Measurements from ENCODE around the gene BARX2.

BARX2 gene

DNA sequence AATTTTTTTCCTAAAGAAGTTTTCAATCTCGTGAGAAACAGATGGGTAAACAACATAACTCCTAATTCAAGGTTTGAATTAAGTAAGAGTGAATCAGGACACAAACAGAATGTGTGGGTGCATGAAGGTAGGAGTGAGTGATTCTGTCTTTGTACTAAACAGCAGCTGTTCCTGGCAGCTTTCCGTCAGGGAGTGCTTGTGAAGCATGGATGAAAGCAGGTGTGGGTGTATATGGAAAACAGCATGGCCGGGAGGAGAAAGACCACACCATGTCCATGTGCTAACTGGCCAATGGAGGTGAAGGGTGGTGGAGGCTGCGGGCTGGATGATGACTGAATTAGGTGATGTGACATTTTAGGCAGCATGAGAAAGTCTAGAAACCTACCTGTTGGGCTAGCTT is 49.6 kb downstream of the BARX2 start:
- H3K4me3 ChIP-seq (replicated peaks; ENCODE audit: low read depth, low read length), result no peak overlapping the region
- TF ChIP-seq, protein P1, sequence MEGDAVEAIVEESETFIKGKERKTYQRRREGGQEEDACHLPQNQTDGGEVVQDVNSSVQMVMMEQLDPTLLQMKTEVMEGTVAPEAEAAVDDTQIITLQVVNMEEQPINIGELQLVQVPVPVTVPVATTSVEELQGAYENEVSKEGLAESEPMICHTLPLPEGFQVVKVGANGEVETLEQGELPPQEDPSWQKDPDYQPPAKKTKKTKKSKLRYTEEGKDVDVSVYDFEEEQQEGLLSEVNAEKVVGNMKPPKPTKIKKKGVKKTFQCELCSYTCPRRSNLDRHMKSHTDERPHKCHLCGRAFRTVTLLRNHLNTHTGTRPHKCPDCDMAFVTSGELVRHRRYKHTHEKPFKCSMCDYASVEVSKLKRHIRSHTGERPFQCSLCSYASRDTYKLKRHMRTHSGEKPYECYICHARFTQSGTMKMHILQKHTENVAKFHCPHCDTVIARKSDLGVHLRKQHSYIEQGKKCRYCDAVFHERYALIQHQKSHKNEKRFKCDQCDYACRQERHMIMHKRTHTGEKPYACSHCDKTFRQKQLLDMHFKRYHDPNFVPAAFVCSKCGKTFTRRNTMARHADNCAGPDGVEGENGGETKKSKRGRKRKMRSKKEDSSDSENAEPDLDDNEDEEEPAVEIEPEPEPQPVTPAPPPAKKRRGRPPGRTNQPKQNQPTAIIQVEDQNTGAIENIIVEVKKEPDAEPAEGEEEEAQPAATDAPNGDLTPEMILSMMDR (IDR thresholded peaks at IDR 0.05; ENCODE audit: low read length, missing control alignments), result no peak
- DNase-seq (ENCODE audit: low read depth), result no peak

DNA sequence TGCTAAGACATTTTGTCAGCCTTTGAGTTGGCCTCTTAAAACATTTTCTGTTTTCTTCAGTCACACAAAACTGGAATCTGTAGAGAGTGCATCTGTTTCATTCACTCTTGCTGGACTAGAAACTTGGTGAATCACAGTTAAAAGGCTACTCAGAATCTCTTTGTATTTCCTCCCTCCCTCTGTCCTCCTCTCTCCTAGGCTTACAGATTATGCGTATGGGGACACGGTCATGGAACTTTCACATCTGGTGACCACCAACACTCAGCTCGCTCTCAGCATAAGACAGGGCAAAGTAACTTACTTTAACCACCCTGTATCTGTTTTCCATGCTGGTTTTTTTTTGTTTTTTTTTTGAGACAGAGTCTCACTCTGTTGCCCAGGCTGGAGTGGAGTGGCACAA is 50.4 kb downstream of the BARX2 start:
- DNase-seq (ENCODE audit: low read depth), result no peak
- no peak overlapping the region for H3K4me3 ChIP-seq (replicated peaks; ENCODE audit: low read depth, low read length)
- TF ChIP-seq, protein P1 (IDR thresholded peaks at IDR 0.05; ENCODE audit: low read length, missing control alignments), result no peak

- DNase-seq (ENCODE audit: low read depth), result no peak
- TF ChIP-seq, protein P1 (IDR thresholded peaks at IDR 0.05; ENCODE audit: low read length, missing control alignments), result no peak
- H3K4me3 ChIP-seq (replicated peaks; ENCODE audit: low read depth, low read length), result no peak overlapping the region
Observed at GRCh38 chr11:129426776-129427175, 51.1 kb downstream of the BARX2 start.

- TF ChIP-seq, protein P1 (IDR thresholded peaks at IDR 0.05; ENCODE audit: low read length, missing control alignments), result no peak
- H3K4me3 ChIP-seq (replicated peaks; ENCODE audit: low read depth, low read length), result no peak overlapping the region
- no peak for DNase-seq (ENCODE audit: low read depth)
Observed at GRCh38 chr11:129427376-129427775, 51.7 kb downstream of the BARX2 start.

- TF ChIP-seq, protein P1 (IDR thresholded peaks at IDR 0.05; ENCODE audit: low read length, missing control alignments), result no peak
- no peak overlapping the region for H3K4me3 ChIP-seq (replicated peaks; ENCODE audit: low read depth, low read length)
- DNase-seq (ENCODE audit: low read depth), result no peak
Observed at GRCh38 chr11:129427816-129428406, 52.3 kb downstream of the BARX2 start.

DNA sequence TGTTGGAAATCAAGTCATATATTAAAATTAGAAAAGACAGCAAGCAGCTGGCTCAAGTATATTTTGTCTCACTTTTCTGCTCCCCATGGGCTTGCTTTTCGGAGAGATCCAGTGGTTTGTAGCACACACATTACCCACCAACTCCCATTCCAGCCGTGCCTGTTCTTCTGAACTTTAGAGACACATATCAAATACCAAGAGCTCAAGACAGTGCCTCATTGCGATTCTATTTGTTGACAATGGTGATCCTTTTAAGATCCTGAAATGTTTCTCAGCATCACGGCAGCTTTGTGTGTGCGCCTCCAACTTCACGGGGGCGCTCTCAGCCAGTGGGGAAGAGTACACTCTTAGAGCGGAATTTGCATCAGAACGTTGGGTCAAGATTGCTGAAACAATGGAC is 52.9 kb downstream of the BARX2 start:
- TF ChIP-seq, protein P1 (IDR thresholded peaks at IDR 0.05; ENCODE audit: low read length, missing control alignments), result no peak
- H3K4me3 ChIP-seq (replicated peaks; ENCODE audit: low read depth, low read length), result no peak overlapping the region
- no peak for DNase-seq (ENCODE audit: low read depth)

Measured in fibroblast of pulmonary artery (primary cell).